B cell (primary cell): Measurements from ENCODE around the gene SETD1A. TPM values are rescaled to one million over a fixed set of nuclear protein-coding genes. Genes with fewer than 3 reads are reported as not detected.

ENCODE experiments used
- ATAC-seq: fragments of 200-7000 bp; cut with Tn5 transposase; one replicate; pipeline ENCODE4 v1.10.0; 2021; ENCODE audit warnings: low read depth, mild to moderate bottlenecking, moderate number of reproducible peaks, moderate library complexity
- CTCF ChIA-PET: fragments of 350-600 bp; sonication (Branson Sonifier 250); formaldehyde crosslinking; loops from one replicate; lab custom pipeline; 2021; ENCODE audit warnings: antibody characterized with exemption, inconsistent platforms; lab: Charles Lee
- POLR2A ChIA-PET: fragments of 350-600 bp; sonication (Branson Sonifier 250); formaldehyde crosslinking; loops from one replicate; lab custom pipeline; 2021; ENCODE audit warnings: antibody characterized with exemption; lab: Charles Lee
- DNase-seq: peaks from one replicate; pipeline ENCODE4 v3.0.0; 2013
- H2AFZ ChIP-seq: 2 replicates; pipeline ENCODE4 v1.6.1; 2012; ENCODE audit warnings: mild to moderate bottlenecking, low read depth, low read length; ENCODE audit not compliant: insufficient read depth, poor library complexity, severe bottlenecking
- H3K27ac ChIP-seq, 2 donors: 1 replicate in 1 of 2; 2 replicates in 1 of 2; pipeline ENCODE4 v1.5.1; 2012 to 2013; ENCODE audit warnings: low read length in 2 of 2, mild to moderate bottlenecking in 2 of 2, moderate library complexity in 1 of 2
- H3K27me3 ChIP-seq, 4 experiments: fragments of 200-600 bp in 1 of 4; sonication (generic) in 1 of 4; replicated peaks in 1 of 4; 1 replicate in 2 of 4; 2 replicates in 2 of 4; pipeline versions ENCODE4 v1.6.1 to v1.7.0; 2013 to 2016; ENCODE audit warnings: low read length in 3 of 4, mild to moderate bottlenecking in 2 of 4, mixed read lengths in 1 of 4, moderate library complexity in 1 of 4; ENCODE audit not compliant: insufficient read depth in 4 of 4, control insufficient read depth in 3 of 4; ENCODE audit errors: control extremely low read depth in 1 of 4
- H3K36me3 ChIP-seq, 2 experiments: replicated peaks in 1 of 2; 1 replicate in 1 of 2; 2 replicates in 1 of 2; pipeline versions ENCODE4 v1.6.1 to v1.7.1; 2013; ENCODE audit warnings: low read length in 1 of 2; ENCODE audit not compliant: insufficient read depth in 2 of 2, control insufficient read depth in 1 of 2; ENCODE audit errors: control extremely low read depth in 1 of 2, extremely low read depth in 1 of 2
- H3K4me1 ChIP-seq, 2 donors: fragments of 200-600 bp in 1 of 2; sonication (generic) in 1 of 2; 1 replicate in 1 of 2; 2 replicates in 1 of 2; pipeline versions ENCODE4 v1.5.1 to v1.6.1; 2013 to 2017; ENCODE audit warnings: low read length in 2 of 2; ENCODE audit not compliant: control insufficient read depth in 2 of 2, insufficient read depth in 2 of 2
- H3K4me2 ChIP-seq: replicated peaks from 2 replicates; pipeline ENCODE3; 2012; ENCODE audit warnings: mild to moderate bottlenecking, low read depth, low read length; ENCODE audit not compliant: poor library complexity, severe bottlenecking
- H3K4me3 ChIP-seq, 5 experiments: fragments of 200-600 bp in 1 of 5; sonication (generic) in 1 of 5; 1 replicate in 3 of 5; 2 replicates in 2 of 5; pipeline versions ENCODE4 v1.5.1 to v1.7.0; 2011 to 2016; ENCODE audit warnings: low read length in 4 of 5, mild to moderate bottlenecking in 4 of 5, low read depth in 2 of 5, control low read depth in 1 of 5, moderate library complexity in 1 of 5; ENCODE audit not compliant: insufficient read depth in 1 of 5; ENCODE audit errors: control extremely low read depth in 1 of 5, extremely low read depth in 1 of 5
- H3K79me2 ChIP-seq: fragments of 200-600 bp; sonication (generic); one replicate; pipeline ENCODE4 v1.6.0; 2016; ENCODE audit warnings: low read length; ENCODE audit not compliant: control insufficient read depth, insufficient read depth
- H3K9ac ChIP-seq: fragments of 200-600 bp; sonication (generic); 2 replicates; pipeline ENCODE4 v1.6.1; 2017; ENCODE audit warnings: mild to moderate bottlenecking, low read length, moderate library complexity
- H3K9me3 ChIP-seq, 3 donors: one replicate each; pipeline versions ENCODE4 v1.6.1 to v1.7.1; 2013; ENCODE audit warnings: low read length in 2 of 3; ENCODE audit not compliant: control insufficient read depth in 2 of 3, insufficient read depth in 1 of 3; ENCODE audit errors: control extremely low read depth in 1 of 3
- H4K20me1 ChIP-seq: 2 replicates; pipeline ENCODE4 v1.6.0; 2012; ENCODE audit warnings: mild to moderate bottlenecking, low read length; ENCODE audit not compliant: insufficient read depth, control insufficient read depth, poor library complexity, severe bottlenecking
- H3K27ac Mint-ChIP-seq: one replicate; pipeline ENCODE4 v1.8.0; 2021; ENCODE audit warnings: mixed read lengths
- H3K27me3 Mint-ChIP-seq: one replicate; pipeline ENCODE4 v1.8.0; 2021; ENCODE audit warnings: mixed read lengths
- H3K4me1 Mint-ChIP-seq: one replicate; pipeline ENCODE4 v1.8.0; 2021; ENCODE audit warnings: mixed read lengths
- H3K4me3 Mint-ChIP-seq: one replicate; pipeline ENCODE4 v1.8.0; 2021; ENCODE audit warnings: mixed read lengths
- H3K9me3 Mint-ChIP-seq: one replicate; pipeline ENCODE4 v1.8.0; 2022; ENCODE audit warnings: mixed read lengths; ENCODE audit not compliant: insufficient read depth
- EZH2 ChIP-seq: IDR thresholded peaks from 2 replicates; pipeline ENCODE4 v1.6.1; 2012; ENCODE audit warnings: borderline replicate concordance, low read depth, mild to moderate bottlenecking, moderate library complexity, low read length; ENCODE audit not compliant: insufficient read depth, poor library complexity, severe bottlenecking
- WGBS: methylation state at CpG from one replicate; pipeline ENCODE4 v1.1.5; 2013; ENCODE audit warnings: missing lambda C conversion rate; ENCODE audit not compliant: insufficient coverage; 5-methylcytosine and 5-hydroxymethylcytosine counted together
- intact Hi-C: fragments of 100-400 bp; cut with micrococcal nuclease; formaldehyde crosslinking; loops from one replicate; pipeline ENCODE4 v1.10.0; 2022
- polyA plus RNA-seq: library from polyadenylated mRNA; depleted of rRNA; stranded (reverse); fragments of >200 nt; gene quantifications from 2 replicates; pipeline ENCODE4 v1.2.3, GENCODE V29; 2012
- total RNA-seq, 2 donors: library from RNA; stranded (reverse); fragments of 120-200 nt in 1 of 2; gene quantifications; 1 replicate in 1 of 2; 2 replicates in 1 of 2; pipeline versions ENCODE4 v1.2.3 to v1.2.4, GENCODE V29; 2013 to 2022
- TF ChIP-seq, protein P1 (sequence below): fragments of 200-600 bp; IDR thresholded peaks from one replicate; pipeline ENCODE4 v1.8.0; 2022; ENCODE audit warnings: antibody characterized with exemption, mild to moderate bottlenecking

The SETD1A gene
- total and polyA plus RNA-seq, 2 donors (not counting 1 experiment from before 2014, with no cell fraction given): 11.5 to 39.5 TPM

DNA sequence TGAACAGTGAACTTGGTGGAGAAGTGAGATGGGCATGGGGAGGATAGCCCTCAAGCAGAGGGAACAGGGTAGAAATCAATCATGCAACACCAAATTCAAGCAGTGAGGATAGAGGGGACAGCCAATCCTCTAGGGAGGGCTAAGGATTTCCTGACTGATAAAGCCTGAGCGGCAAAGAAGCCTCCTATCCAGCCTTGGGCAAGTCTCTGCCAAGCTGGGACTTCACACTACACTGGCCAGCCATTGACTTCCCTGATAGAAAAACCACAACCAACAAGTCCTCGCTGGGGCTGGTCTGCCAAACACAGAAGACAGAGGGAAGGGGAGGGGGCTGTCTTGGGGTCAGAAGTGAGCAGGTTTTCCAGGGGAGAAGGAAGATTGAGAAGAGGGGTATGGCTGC, 36.7 kb upstream of the SETD1A start:
- intact Hi-C loops: no loop called here
- 33% methylated on average over 1 of the region's 2 CpGs for WGBS
- ATAC-seq: no peak
- H3K27ac ChIP-seq: no peak overlapping the region
- H3K4me3 ChIP-seq: no peak overlapping the region
- H3K27me3 ChIP-seq: no peaks in the 10 kb centered on the region
- no peaks in the 10 kb centered on the region for H3K9me3 ChIP-seq
- H3K4me2 ChIP-seq: no peak overlapping the region
- TF ChIP-seq, protein P1, sequence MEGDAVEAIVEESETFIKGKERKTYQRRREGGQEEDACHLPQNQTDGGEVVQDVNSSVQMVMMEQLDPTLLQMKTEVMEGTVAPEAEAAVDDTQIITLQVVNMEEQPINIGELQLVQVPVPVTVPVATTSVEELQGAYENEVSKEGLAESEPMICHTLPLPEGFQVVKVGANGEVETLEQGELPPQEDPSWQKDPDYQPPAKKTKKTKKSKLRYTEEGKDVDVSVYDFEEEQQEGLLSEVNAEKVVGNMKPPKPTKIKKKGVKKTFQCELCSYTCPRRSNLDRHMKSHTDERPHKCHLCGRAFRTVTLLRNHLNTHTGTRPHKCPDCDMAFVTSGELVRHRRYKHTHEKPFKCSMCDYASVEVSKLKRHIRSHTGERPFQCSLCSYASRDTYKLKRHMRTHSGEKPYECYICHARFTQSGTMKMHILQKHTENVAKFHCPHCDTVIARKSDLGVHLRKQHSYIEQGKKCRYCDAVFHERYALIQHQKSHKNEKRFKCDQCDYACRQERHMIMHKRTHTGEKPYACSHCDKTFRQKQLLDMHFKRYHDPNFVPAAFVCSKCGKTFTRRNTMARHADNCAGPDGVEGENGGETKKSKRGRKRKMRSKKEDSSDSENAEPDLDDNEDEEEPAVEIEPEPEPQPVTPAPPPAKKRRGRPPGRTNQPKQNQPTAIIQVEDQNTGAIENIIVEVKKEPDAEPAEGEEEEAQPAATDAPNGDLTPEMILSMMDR: no peak
- no peak for TF ChIP-seq EZH2
- no peak for DNase-seq
- POLR2A ChIA-PET: no interaction called here
- H3K27ac Mint-ChIP-seq: peak overlapping the region; percentile 26
- H3K27me3 Mint-ChIP-seq: no peaks in the 10 kb centered on the region
- H2AFZ ChIP-seq: no peak overlapping the region
- no peaks in the 10 kb centered on the region for H3K9me3 Mint-ChIP-seq
- peaks cover 16% of the 10 kb centered on the region for H3K4me1 Mint-ChIP-seq
- H3K4me1 ChIP-seq: peaks cover 0 to 21% of the 10 kb centered on the region in 2 donors
- H3K36me3 ChIP-seq: no peaks in the 10 kb centered on the region
- no peaks in the 10 kb centered on the region for H3K79me2 ChIP-seq
- H3K9ac ChIP-seq: no peak overlapping the region
- H3K4me3 Mint-ChIP-seq: peak overlapping the region; percentile 54
- no peaks in the 10 kb centered on the region for H4K20me1 ChIP-seq
- CTCF ChIA-PET: interaction anchor here (3.8 to 5.2 kb wide), 2 partner anchors 19 to 76 kb away, joined by 26 to 58 read pairs; no protein-coding TSS in a partner anchor

DNA sequence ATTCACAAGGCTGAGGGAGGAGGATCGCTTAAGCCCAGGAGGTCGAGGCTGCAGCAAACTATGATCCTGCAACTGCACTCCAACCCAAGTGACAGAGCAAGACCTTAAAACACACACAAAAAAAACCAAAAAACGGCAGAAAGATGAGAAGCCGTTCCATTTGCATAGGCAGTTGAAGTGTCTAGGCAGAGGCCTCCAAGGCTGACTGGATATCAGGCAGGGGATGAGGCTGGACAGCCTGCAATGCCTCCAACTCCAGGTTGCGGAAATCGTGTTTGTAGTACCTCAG, 36.2 kb upstream of the SETD1A start:
- peak overlapping the region; percentile 100 for H3K4me3 Mint-ChIP-seq
- Histone ChIP-seq H3K4me1 (peaks cover 0 to 21% of the 10 kb centered on the region in 2 donors), H3K27ac (no peak overlapping the region), H3K4me2 (peak overlapping the region; percentile 92), H4K20me1 (no peaks in the 10 kb centered on the region), H3K4me3 (peak overlapping the region in 4 of 5 experiments; percentile 80 to 100 (median 98)), H3K27me3 (no peaks in the 10 kb centered on the region), H3K36me3 (no peaks in the 10 kb centered on the region), H3K79me2 (no peaks in the 10 kb centered on the region), H3K9me3 (no peaks in the 10 kb centered on the region), H2AFZ (peak overlapping the region; percentile 83), H3K9ac (peak overlapping the region; percentile 90)
- CTCF ChIA-PET: interaction anchor here (3.8 to 5.2 kb wide), 2 partner anchors 20 to 76 kb away, joined by 26 to 58 read pairs; no protein-coding TSS in a partner anchor
- no peaks in the 10 kb centered on the region for H3K9me3 Mint-ChIP-seq
- peaks cover 19% of the 10 kb centered on the region for H3K4me1 Mint-ChIP-seq
- intact Hi-C loops: no loop called here
- 8% methylated on average over 4 of the region's 6 CpGs for WGBS
- no peak for DNase-seq
- TF ChIP-seq, protein P1: no peak
- TF ChIP-seq EZH2: no peak
- POLR2A ChIA-PET: no interaction called here
- peak overlapping the region; percentile 100 for H3K27ac Mint-ChIP-seq
- H3K27me3 Mint-ChIP-seq: no peaks in the 10 kb centered on the region
- no peak for ATAC-seq
